PC-9 (cell line): ENCODE measurements around the gene SEC14L1. TPM values are rescaled to one million over a fixed set of nuclear protein-coding genes. Genes with fewer than 3 reads are reported as not detected.

Experiments used
- BruUV-seq: library from RNA; stranded (reverse); fragments of 400-500 nt; replicated peaks from 2 replicates; lab custom pipeline; 2021; lab: Mats Ljungman, UMichigan
- CTCF ChIA-PET: fragments of 300-600 bp; sonication (Branson Sonifier 250); formaldehyde crosslinking; loops from one replicate; lab custom pipeline; 2022; ENCODE audit warnings: antibody characterized with exemption; lab: Charles Lee
- POLR2A ChIA-PET: fragments of 300-600 bp; sonication (Branson Sonifier 250); formaldehyde crosslinking; loops from one replicate; lab custom pipeline; 2022; ENCODE audit warnings: antibody characterized with exemption; ENCODE audit not compliant: unreplicated experiment; lab: Charles Lee
- DNase-seq, 2 experiments: peaks; one replicate each; pipeline versions ENCODE4 v3.0.0 to v3.0.0-alpha.2; 2015 to 2022; ENCODE audit warnings: mixed read lengths in 1 of 2
- H2AFZ ChIP-seq: fragments of 200-600 bp; sonication (generic); 2 replicates; pipeline ENCODE4 v1.8.1; 2017; ENCODE audit warnings: antibody characterized with exemption
- H3F3A ChIP-seq: fragments of 200-600 bp; sonication (generic); 2 replicates; pipeline ENCODE4 v1.8.1; 2017; ENCODE audit warnings: antibody characterized with exemption, mild to moderate bottlenecking, low read depth; ENCODE audit not compliant: insufficient read depth
- H3K27ac ChIP-seq: fragments of 200-600 bp; sonication (generic); 2 replicates; pipeline ENCODE4 v1.6.1; 2016; ENCODE audit warnings: mixed run types
- H3K27me3 ChIP-seq: fragments of 200-600 bp; sonication (generic); 2 replicates; pipeline ENCODE4 v1.6.1; 2016; ENCODE audit warnings: low read depth, mixed run types; ENCODE audit not compliant: insufficient read depth
- H3K36me3 ChIP-seq: fragments of 200-600 bp; sonication (generic); 2 replicates; pipeline ENCODE4 v1.6.1; 2016; ENCODE audit warnings: low read depth, mixed run types
- H3K4me1 ChIP-seq: fragments of 200-600 bp; sonication (generic); replicated peaks from 2 replicates; pipeline ENCODE4 v1.6.1; 2016; ENCODE audit warnings: mixed run types; ENCODE audit not compliant: insufficient read depth
- H3K4me2 ChIP-seq: fragments of 200-600 bp; sonication (generic); 2 replicates; pipeline ENCODE4 v1.6.1; 2017; ENCODE audit warnings: mixed run types
- H3K4me3 ChIP-seq: fragments of 200-600 bp; sonication (generic); 2 replicates; pipeline ENCODE4 v1.6.1; 2016; ENCODE audit warnings: mixed run types
- H3K79me2 ChIP-seq: fragments of 200-600 bp; sonication (generic); 2 replicates; pipeline ENCODE4 v1.6.1; 2017; ENCODE audit warnings: low read depth, mixed run types
- H3K9me2 ChIP-seq: fragments of 200-600 bp; sonication (generic); 2 replicates; pipeline ENCODE4 v1.8.1; 2017; ENCODE audit warnings: mild to moderate bottlenecking; ENCODE audit not compliant: insufficient read depth
- H3K9me3 ChIP-seq: fragments of 200-600 bp; sonication (generic); 2 replicates; pipeline ENCODE4 v1.8.1; 2016; ENCODE audit warnings: low read depth; ENCODE audit not compliant: insufficient read depth
- H4K20me1 ChIP-seq: fragments of 200-600 bp; sonication (generic); 2 replicates; pipeline ENCODE4 v1.8.1; 2017; ENCODE audit not compliant: insufficient read depth
- EZH2 ChIP-seq: fragments of 200-600 bp; sonication (generic); IDR thresholded peaks from 2 replicates; pipeline ENCODE4 v1.8.0; 2017; ENCODE audit warnings: antibody characterized with exemption, low read depth
- intact Hi-C: fragments of 100-400 bp; cut with micrococcal nuclease; formaldehyde crosslinking; loops from one replicate; pipeline ENCODE4 v1.10.0; 2022; ENCODE audit not compliant: unreplicated experiment
- total RNA-seq: library from RNA; stranded (reverse); gene quantifications from 2 replicates; pipeline ENCODE4 v1.2.3, GENCODE V29; 2021
- TF ChIP-seq, protein P1 (sequence below): fragments of 200-600 bp; sonication (generic); conservative IDR thresholded peaks from 2 replicates; pipeline ENCODE4 v1.6.1; 2017; ENCODE audit warnings: mixed run types, antibody characterized with exemption, mild to moderate bottlenecking, moderate library complexity

Gene SEC14L1
- total RNA-seq, 1 experiment from 2014 or later, result 83.1 TPM

DNA sequence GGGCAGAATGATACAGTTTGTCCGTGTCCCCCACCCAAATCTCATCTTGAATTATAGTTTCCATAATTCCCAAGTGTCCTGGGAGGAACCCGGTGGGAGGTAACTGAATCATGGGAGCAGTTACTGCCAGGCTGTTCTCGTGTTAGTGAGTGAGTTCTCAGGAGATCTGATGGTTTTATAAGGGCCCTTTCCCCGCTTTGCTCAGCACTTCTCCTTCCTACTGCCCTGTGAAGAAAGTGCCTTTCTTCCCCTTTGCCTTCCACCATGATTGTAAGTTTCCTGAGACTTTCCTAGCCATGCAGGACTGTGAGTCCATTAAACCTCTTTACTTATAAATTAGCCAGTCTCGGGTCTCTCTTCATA, 28.9 kb upstream of the SEC14L1 start:
- POLR2A ChIA-PET, result no interaction called here
- no peak overlapping the region for H3K4me2 ChIP-seq

DNA sequence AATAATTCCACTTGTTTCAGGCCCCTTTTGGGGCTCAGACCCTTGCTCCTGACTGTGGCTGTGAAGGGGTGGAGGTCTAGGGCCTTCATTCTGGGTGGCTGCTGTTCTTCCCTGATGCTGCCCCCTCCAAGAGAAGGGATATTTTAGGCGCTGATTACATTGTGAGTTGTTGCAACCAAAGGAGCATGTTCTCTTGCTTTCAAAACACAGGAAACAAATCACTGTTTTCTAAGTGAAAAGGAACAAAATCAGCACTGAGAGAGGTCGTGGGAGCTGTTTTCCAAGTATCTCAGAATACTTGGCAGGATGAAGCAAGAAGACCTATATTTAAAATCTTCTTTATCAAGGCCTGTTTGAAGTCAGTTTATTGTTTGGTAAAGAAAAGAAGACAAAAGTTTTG, 25.3 kb upstream of the SEC14L1 start:
- no peaks in the 10 kb centered on the region for H3K4me1 ChIP-seq
- intact Hi-C loops, result no loop called here

More for the DNA sequence above, 28.9 kb upstream of the SEC14L1 start:
- BruUV-seq, result no TSS peak
- Histone ChIP-seq H3K4me1 (no peaks in the 10 kb centered on the region), H3K79me2 (no peaks in the 10 kb centered on the region), H3K27me3 (no peaks in the 10 kb centered on the region), H3K9me3 (no peaks in the 10 kb centered on the region), H2AFZ (no peak overlapping the region), H3K36me3 (no peaks in the 10 kb centered on the region), H3K4me3 (no peak overlapping the region), H4K20me1 (no peaks in the 10 kb centered on the region), H3K9me2 (no peaks in the 10 kb centered on the region), H3F3A (no peaks in the 10 kb centered on the region), H3K27ac (no peak overlapping the region)
- CTCF ChIA-PET, result no interaction called here
- no peak for DNase-seq
- TF ChIP-seq, protein P1, sequence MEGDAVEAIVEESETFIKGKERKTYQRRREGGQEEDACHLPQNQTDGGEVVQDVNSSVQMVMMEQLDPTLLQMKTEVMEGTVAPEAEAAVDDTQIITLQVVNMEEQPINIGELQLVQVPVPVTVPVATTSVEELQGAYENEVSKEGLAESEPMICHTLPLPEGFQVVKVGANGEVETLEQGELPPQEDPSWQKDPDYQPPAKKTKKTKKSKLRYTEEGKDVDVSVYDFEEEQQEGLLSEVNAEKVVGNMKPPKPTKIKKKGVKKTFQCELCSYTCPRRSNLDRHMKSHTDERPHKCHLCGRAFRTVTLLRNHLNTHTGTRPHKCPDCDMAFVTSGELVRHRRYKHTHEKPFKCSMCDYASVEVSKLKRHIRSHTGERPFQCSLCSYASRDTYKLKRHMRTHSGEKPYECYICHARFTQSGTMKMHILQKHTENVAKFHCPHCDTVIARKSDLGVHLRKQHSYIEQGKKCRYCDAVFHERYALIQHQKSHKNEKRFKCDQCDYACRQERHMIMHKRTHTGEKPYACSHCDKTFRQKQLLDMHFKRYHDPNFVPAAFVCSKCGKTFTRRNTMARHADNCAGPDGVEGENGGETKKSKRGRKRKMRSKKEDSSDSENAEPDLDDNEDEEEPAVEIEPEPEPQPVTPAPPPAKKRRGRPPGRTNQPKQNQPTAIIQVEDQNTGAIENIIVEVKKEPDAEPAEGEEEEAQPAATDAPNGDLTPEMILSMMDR, result no peak
- TF ChIP-seq EZH2, result no peak
- intact Hi-C loops, result no loop called here

DNA sequence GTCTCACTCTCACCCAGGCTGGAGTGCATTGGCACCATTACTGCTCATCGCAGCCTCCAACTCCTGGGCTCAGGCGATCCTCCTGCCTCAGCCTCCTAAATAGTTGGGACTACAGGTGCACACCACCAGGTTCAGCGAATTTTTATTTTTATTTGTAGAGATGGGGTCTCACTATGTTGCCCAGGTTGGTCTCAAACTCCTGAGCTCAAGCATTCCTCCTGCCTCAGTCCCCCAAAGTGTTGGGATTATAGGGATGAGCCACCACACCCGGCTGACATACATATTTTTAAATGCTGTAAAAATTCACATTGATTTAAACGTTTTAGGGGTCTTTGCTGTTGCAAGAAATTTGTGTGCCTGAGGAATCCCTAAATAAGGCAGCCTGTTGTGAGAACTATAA, 24.8 kb upstream of the SEC14L1 start:
- H3K4me3 ChIP-seq, result no peak overlapping the region
- no peaks in the 10 kb centered on the region for H3K9me3 ChIP-seq
- H2AFZ ChIP-seq, result no peak overlapping the region
- H3K4me1 ChIP-seq, result no peaks in the 10 kb centered on the region
- TF ChIP-seq, protein P1, result no peak
- TF ChIP-seq EZH2, result no peak
- no peaks in the 10 kb centered on the region for H3F3A ChIP-seq
- no peaks in the 10 kb centered on the region for H3K79me2 ChIP-seq
- POLR2A ChIA-PET, result no interaction called here
- no peaks in the 10 kb centered on the region for H3K27me3 ChIP-seq
- no TSS peak for BruUV-seq
- intact Hi-C loops, result no loop called here
- H3K36me3 ChIP-seq, result no peaks in the 10 kb centered on the region
- no peak overlapping the region for H3K27ac ChIP-seq
- no peak overlapping the region for H3K4me2 ChIP-seq
- no peaks in the 10 kb centered on the region for H4K20me1 ChIP-seq
- DNase-seq, result no peak
- no peaks in the 10 kb centered on the region for H3K9me2 ChIP-seq
- CTCF ChIA-PET, result interaction anchor here (0.7 kb wide), 1 partner anchor 32 kb away, joined by 4 read pairs; no protein-coding TSS in a partner anchor

More for the DNA sequence above, 25.3 kb upstream of the SEC14L1 start:
- no peak overlapping the region for H3K4me2 ChIP-seq
- H3K9me3 ChIP-seq, result no peaks in the 10 kb centered on the region
- no peaks in the 10 kb centered on the region for H3K79me2 ChIP-seq
- no peaks in the 10 kb centered on the region for H3K36me3 ChIP-seq
- H3K27me3 ChIP-seq, result no peaks in the 10 kb centered on the region
- POLR2A ChIA-PET, result no interaction called here
- DNase-seq, result no peak
- H2AFZ ChIP-seq, result no peak overlapping the region
- CTCF ChIA-PET, result interaction anchor here (0.7 kb wide), 1 partner anchor 31 kb away, joined by 4 read pairs; no protein-coding TSS in a partner anchor
- H4K20me1 ChIP-seq, result no peaks in the 10 kb centered on the region
- no TSS peak for BruUV-seq
- H3K9me2 ChIP-seq, result no peaks in the 10 kb centered on the region
- TF ChIP-seq, protein P1, result no peak
- no peak for TF ChIP-seq EZH2
- no peak overlapping the region for H3K4me3 ChIP-seq
- no peaks in the 10 kb centered on the region for H3F3A ChIP-seq
- H3K27ac ChIP-seq, result no peak overlapping the region
